IPS-18a (cell line): ENCODE data around the gene SMARCC1.

Experiments
- H3K27ac ChIP-seq: one replicate; pipeline ENCODE4 v1.5.1; 2013; ENCODE audit warnings: low read length
- H3K27me3 ChIP-seq: one replicate; pipeline ENCODE4 v1.6.1; 2013; ENCODE audit warnings: mild to moderate bottlenecking, low read length; ENCODE audit not compliant: control insufficient read depth, insufficient read depth
- H3K36me3 ChIP-seq: one replicate; pipeline ENCODE4 v1.6.1; 2013; ENCODE audit warnings: low read depth, low read length; ENCODE audit not compliant: control insufficient read depth
- H3K4me1 ChIP-seq: one replicate; pipeline ENCODE4 v1.6.1; 2013; ENCODE audit warnings: low read depth, low read length; ENCODE audit not compliant: control insufficient read depth
- H3K4me3 ChIP-seq: one replicate; pipeline ENCODE4 v1.5.1; 2013; ENCODE audit warnings: low read length
- H3K9ac ChIP-seq: one replicate; pipeline ENCODE4 v1.6.1; 2013; ENCODE audit warnings: mild to moderate bottlenecking, low read length, moderate library complexity
- H3K9me3 ChIP-seq: one replicate; pipeline ENCODE4 v1.6.1; 2013; ENCODE audit warnings: low read depth, low read length; ENCODE audit not compliant: control insufficient read depth

The SMARCC1 gene

GRCh38 chr3:47628426-47628825, 153.3 kb downstream of the SMARCC1 start:
- Histone ChIP-seq H3K36me3 (peaks cover 76% of the 10 kb centered on the region), H3K4me1 (no peaks in the 10 kb centered on the region), H3K27me3 (no peaks in the 10 kb centered on the region), H3K9me3 (no peaks in the 10 kb centered on the region), H3K27ac (no peak overlapping the region), H3K9ac (no peak overlapping the region), H3K4me3 (no peak overlapping the region)

- no peaks in the 10 kb centered on the region for H3K9me3 ChIP-seq
- H3K36me3 ChIP-seq = peaks cover 73% of the 10 kb centered on the region
Measured at GRCh38 chr3:47622671-47623461, 158.8 kb downstream of the SMARCC1 start.

GRCh38 chr3:47617086-47618010, 164.3 kb downstream of the SMARCC1 start:
- H3K27me3 ChIP-seq = no peaks in the 10 kb centered on the region
- no peaks in the 10 kb centered on the region for H3K4me1 ChIP-seq
- no peaks in the 10 kb centered on the region for H3K9me3 ChIP-seq
- H3K27ac ChIP-seq = no peak overlapping the region
- no peak overlapping the region for H3K4me3 ChIP-seq
- H3K9ac ChIP-seq = no peak overlapping the region
- peaks cover 76% of the 10 kb centered on the region for H3K36me3 ChIP-seq

More at GRCh38 chr3:47622671-47623461, 158.8 kb downstream of the SMARCC1 start:
- H3K9ac ChIP-seq = no peak overlapping the region
- H3K27me3 ChIP-seq = no peaks in the 10 kb centered on the region
- no peak overlapping the region for H3K27ac ChIP-seq
- H3K4me3 ChIP-seq = no peak overlapping the region
- H3K4me1 ChIP-seq = no peaks in the 10 kb centered on the region

GRCh38 chr3:47614788-47615187, 166.9 kb downstream of the SMARCC1 start:
- Histone ChIP-seq H3K4me3 (no peak overlapping the region), H3K9ac (no peak overlapping the region), H3K27ac (no peak overlapping the region), H3K9me3 (no peaks in the 10 kb centered on the region), H3K4me1 (no peaks in the 10 kb centered on the region), H3K27me3 (no peaks in the 10 kb centered on the region), H3K36me3 (peaks cover 78% of the 10 kb centered on the region)

- H3K36me3 ChIP-seq = peaks cover 76% of the 10 kb centered on the region
- no peak overlapping the region for H3K27ac ChIP-seq
- H3K9ac ChIP-seq = no peak overlapping the region
- no peaks in the 10 kb centered on the region for H3K9me3 ChIP-seq
- no peaks in the 10 kb centered on the region for H3K4me1 ChIP-seq
- H3K4me3 ChIP-seq = no peak overlapping the region
- no peaks in the 10 kb centered on the region for H3K27me3 ChIP-seq
Measured at GRCh38 chr3:47613722-47614121, 168.0 kb downstream of the SMARCC1 start.

- Histone ChIP-seq H3K9ac (no peak overlapping the region), H3K4me3 (no peak overlapping the region), H3K9me3 (no peaks in the 10 kb centered on the region), H3K27me3 (no peaks in the 10 kb centered on the region), H3K27ac (no peak overlapping the region), H3K36me3 (peaks cover 78% of the 10 kb centered on the region), H3K4me1 (no peaks in the 10 kb centered on the region)
Measured at GRCh38 chr3:47612879-47613278, 168.8 kb downstream of the SMARCC1 start.

- peaks cover 76% of the 10 kb centered on the region for H3K36me3 ChIP-seq
Measured at GRCh38 chr3:47612178-47612577, 169.5 kb downstream of the SMARCC1 start.

GRCh38 chr3:47611576-47611975, 170.1 kb downstream of the SMARCC1 start:
- no peak overlapping the region for H3K9ac ChIP-seq
- H3K27ac ChIP-seq = no peak overlapping the region
- no peak overlapping the region for H3K4me3 ChIP-seq
- no peaks in the 10 kb centered on the region for H3K9me3 ChIP-seq
- peaks cover 75% of the 10 kb centered on the region for H3K36me3 ChIP-seq
- no peaks in the 10 kb centered on the region for H3K4me1 ChIP-seq
- no peaks in the 10 kb centered on the region for H3K27me3 ChIP-seq

More at GRCh38 chr3:47612178-47612577, 169.5 kb downstream of the SMARCC1 start:
- Histone ChIP-seq H3K4me1 (no peaks in the 10 kb centered on the region), H3K9ac (no peak overlapping the region), H3K27me3 (no peaks in the 10 kb centered on the region), H3K9me3 (no peaks in the 10 kb centered on the region), H3K4me3 (no peak overlapping the region), H3K27ac (no peak overlapping the region)

- H3K36me3 ChIP-seq = peaks cover 81% of the 10 kb centered on the region
Measured at GRCh38 chr3:47610583-47610982, 171.1 kb downstream of the SMARCC1 start.

GRCh38 chr3:47607335-47607734, 174.4 kb downstream of the SMARCC1 start:
- Histone ChIP-seq H3K36me3 (peaks cover 85% of the 10 kb centered on the region), H3K9me3 (no peaks in the 10 kb centered on the region), H3K4me1 (no peaks in the 10 kb centered on the region), H3K27me3 (no peaks in the 10 kb centered on the region), H3K27ac (no peak overlapping the region), H3K9ac (no peak overlapping the region), H3K4me3 (no peak overlapping the region)

More at GRCh38 chr3:47610583-47610982, 171.1 kb downstream of the SMARCC1 start:
- Histone ChIP-seq H3K4me1 (no peaks in the 10 kb centered on the region), H3K27me3 (no peaks in the 10 kb centered on the region), H3K27ac (no peak overlapping the region), H3K9ac (no peak overlapping the region), H3K9me3 (no peaks in the 10 kb centered on the region), H3K4me3 (no peak overlapping the region)

- H3K4me3 ChIP-seq = no peak overlapping the region
- H3K27ac ChIP-seq = no peak overlapping the region
- H3K27me3 ChIP-seq = no peaks in the 10 kb centered on the region
- H3K9ac ChIP-seq = no peak overlapping the region
- peaks cover 78% of the 10 kb centered on the region for H3K36me3 ChIP-seq
- no peaks in the 10 kb centered on the region for H3K9me3 ChIP-seq
- H3K4me1 ChIP-seq = no peaks in the 10 kb centered on the region
Measured at GRCh38 chr3:47606165-47606564, 175.5 kb downstream of the SMARCC1 start.
